Measurements from ENCODE around the gene ZNF578. TPM values are rescaled to one million over a fixed set of nuclear protein-coding genes. Genes with fewer than 3 reads are reported as not detected.
"Not testable (repeated sequence)": the region's sequence is repeated elsewhere in the genome, so short reads cannot be mapped to it uniquely, and the experiment has no call there.

The ZNF578 gene
- total RNA-seq, 1 donor from 2014 or later = 2.4 TPM

- H3K4me1 ChIP-seq = no peaks in the 10 kb centered on the region
- H3K27me3 ChIP-seq (ENCODE audit: low read depth) = no peaks in the 10 kb centered on the region
- intact Hi-C loops (cut with micrococcal nuclease) = no loop called here
- DNase-seq = no peak
- no peak overlapping the region for H3K27ac ChIP-seq (replicated peaks)
- no peak overlapping the region for H3K4me3 ChIP-seq
- H3K9me3 ChIP-seq (replicated peaks) = peaks cover 91% of the 10 kb centered on the region
- H3K36me3 ChIP-seq = peaks cover 99% of the 10 kb centered on the region
- TF ChIP-seq, protein P1, sequence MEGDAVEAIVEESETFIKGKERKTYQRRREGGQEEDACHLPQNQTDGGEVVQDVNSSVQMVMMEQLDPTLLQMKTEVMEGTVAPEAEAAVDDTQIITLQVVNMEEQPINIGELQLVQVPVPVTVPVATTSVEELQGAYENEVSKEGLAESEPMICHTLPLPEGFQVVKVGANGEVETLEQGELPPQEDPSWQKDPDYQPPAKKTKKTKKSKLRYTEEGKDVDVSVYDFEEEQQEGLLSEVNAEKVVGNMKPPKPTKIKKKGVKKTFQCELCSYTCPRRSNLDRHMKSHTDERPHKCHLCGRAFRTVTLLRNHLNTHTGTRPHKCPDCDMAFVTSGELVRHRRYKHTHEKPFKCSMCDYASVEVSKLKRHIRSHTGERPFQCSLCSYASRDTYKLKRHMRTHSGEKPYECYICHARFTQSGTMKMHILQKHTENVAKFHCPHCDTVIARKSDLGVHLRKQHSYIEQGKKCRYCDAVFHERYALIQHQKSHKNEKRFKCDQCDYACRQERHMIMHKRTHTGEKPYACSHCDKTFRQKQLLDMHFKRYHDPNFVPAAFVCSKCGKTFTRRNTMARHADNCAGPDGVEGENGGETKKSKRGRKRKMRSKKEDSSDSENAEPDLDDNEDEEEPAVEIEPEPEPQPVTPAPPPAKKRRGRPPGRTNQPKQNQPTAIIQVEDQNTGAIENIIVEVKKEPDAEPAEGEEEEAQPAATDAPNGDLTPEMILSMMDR (IDR thresholded peaks at IDR 0.05; ENCODE audit: borderline replicate concordance) = no peak
Observed at GRCh38 chr19:52507266-52507665, 53.9 kb downstream of the ZNF578 start.

DNA sequence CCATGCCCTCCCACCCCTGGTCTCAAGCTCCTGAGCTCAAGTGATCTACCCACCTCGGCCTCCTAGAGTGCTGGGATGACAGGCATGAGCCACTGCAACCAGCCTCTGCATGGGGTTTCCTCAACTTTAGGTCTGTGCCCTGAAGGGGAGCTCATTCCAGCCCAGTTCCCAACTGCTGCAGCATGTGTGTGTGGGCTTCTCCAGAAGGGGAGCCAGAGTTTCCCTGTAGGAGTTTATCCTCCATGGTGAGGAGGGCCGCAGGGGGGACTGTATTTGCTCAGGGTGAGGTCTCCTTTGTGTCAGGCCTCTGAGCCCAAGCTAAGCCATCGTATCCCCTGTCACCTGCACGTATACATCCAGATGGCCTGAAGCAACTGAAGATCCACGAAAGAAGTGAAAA, 62.8 kb downstream of the ZNF578 start:
- no peak overlapping the region for H3K4me3 ChIP-seq
- TF ChIP-seq, protein P1 (IDR thresholded peaks at IDR 0.05; ENCODE audit: borderline replicate concordance) = no peak
- DNase-seq = no peak
- no peak overlapping the region for H3K27ac ChIP-seq (replicated peaks)
- H3K36me3 ChIP-seq = peaks cover 49% of the 10 kb centered on the region
- H3K4me1 ChIP-seq = no peaks in the 10 kb centered on the region
- intact Hi-C loops (cut with micrococcal nuclease) = no loop called here
- H3K27me3 ChIP-seq (ENCODE audit: low read depth) = no peaks in the 10 kb centered on the region
- peaks cover 84% of the 10 kb centered on the region for H3K9me3 ChIP-seq (replicated peaks)

- intact Hi-C loops (cut with micrococcal nuclease) = no loop called here
- no peaks in the 10 kb centered on the region for H3K27me3 ChIP-seq (ENCODE audit: low read depth)
- H3K36me3 ChIP-seq = peaks cover 26% of the 10 kb centered on the region
- no peak overlapping the region for H3K4me3 ChIP-seq
- no peaks in the 10 kb centered on the region for H3K4me1 ChIP-seq
- no peak overlapping the region for H3K27ac ChIP-seq (replicated peaks)
- H3K9me3 ChIP-seq (replicated peaks) = peaks cover 65% of the 10 kb centered on the region
- TF ChIP-seq, protein P1 (IDR thresholded peaks at IDR 0.05; ENCODE audit: borderline replicate concordance) = no peak
- no peak for DNase-seq
Observed at GRCh38 chr19:52518646-52519045, 65.3 kb downstream of the ZNF578 start.

DNA sequence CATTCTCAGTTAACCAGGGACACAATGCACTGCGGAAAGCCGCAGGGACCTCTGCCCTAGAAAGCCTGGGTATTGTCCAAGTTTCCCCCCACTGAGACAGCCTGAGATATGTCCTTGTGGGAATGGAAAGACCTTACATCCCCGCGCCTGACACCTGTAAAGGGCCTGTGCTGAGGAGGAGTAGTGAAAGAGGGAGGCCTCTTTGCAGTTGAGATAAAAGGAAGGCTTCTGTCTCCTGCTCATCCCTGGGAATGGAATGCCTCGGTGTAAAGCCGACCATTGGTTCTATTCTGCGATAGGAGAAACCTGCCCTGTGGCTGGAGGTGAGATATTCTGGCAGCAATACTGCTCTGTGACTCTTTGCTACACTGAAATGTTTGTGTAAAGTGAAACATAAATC, 65.8 kb downstream of the ZNF578 start:
- Histone ChIP-seq H3K36me3 (peaks cover 23% of the 10 kb centered on the region), H3K9me3 (replicated peaks) (peaks cover 60% of the 10 kb centered on the region)
- H3K27ac ChIP-seq (replicated peaks); H3K4me1 ChIP-seq; H3K4me3 ChIP-seq; intact Hi-C loops (cut with micrococcal nuclease); H3K27me3 ChIP-seq (ENCODE audit: low read depth); DNase-seq: not testable (repeated sequence)

GRCh38 chr19:52520013-52520412, 66.7 kb downstream of the ZNF578 start:
- Histone ChIP-seq H3K4me1 (no peaks in the 10 kb centered on the region), H3K36me3 (peaks cover 15% of the 10 kb centered on the region), H3K27ac (replicated peaks) (no peak overlapping the region), H3K9me3 (replicated peaks) (peaks cover 58% of the 10 kb centered on the region), H3K4me3 (no peak overlapping the region), H3K27me3 (ENCODE audit: low read depth) (no peaks in the 10 kb centered on the region)
- TF ChIP-seq, protein P1 (IDR thresholded peaks at IDR 0.05; ENCODE audit: borderline replicate concordance) = no peak
- intact Hi-C loops (cut with micrococcal nuclease) = no loop called here
- no peak for DNase-seq

GRCh38 chr19:52522551-52522950, 69.2 kb downstream of the ZNF578 start:
- TF ChIP-seq, protein P1 (IDR thresholded peaks at IDR 0.05; ENCODE audit: borderline replicate concordance) = no peak
- Histone ChIP-seq H3K36me3 (no peaks in the 10 kb centered on the region), H3K27me3 (ENCODE audit: low read depth) (no peaks in the 10 kb centered on the region), H3K9me3 (replicated peaks) (peaks cover 38% of the 10 kb centered on the region), H3K4me1 (peaks cover 6% of the 10 kb centered on the region), H3K27ac (replicated peaks) (no peak overlapping the region), H3K4me3 (no peak overlapping the region)
- DNase-seq = no peak
- intact Hi-C loops (cut with micrococcal nuclease) = no loop called here

Data from left ventricle myocardium inferior (tissue), 1 donor.